ENCODE data around the gene CTAGE1.
"Not testable (repeated sequence)": the region's sequence is repeated elsewhere in the genome, so short reads cannot be mapped to it uniquely, and the experiment has no call there.

The CTAGE1 gene

DNA sequence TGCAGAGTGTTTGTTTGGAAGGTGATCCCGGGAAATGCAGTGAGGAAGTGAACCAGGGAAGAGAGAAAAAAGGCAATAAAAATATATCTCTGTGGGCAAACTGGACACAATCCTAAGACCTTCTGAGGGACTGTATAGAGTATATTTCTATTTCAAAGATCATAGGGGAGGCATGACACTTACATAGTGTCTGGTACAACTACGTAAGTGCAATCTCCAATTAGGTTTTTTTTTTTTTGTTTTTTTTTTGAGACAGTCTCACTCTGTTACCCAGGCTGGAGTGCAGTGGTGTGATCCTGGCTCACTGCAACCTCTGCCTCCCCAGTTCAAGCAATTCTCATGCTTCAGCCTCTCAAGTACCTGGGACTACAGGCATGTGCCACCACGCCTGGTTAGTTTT, 24.6 kb downstream of the CTAGE1 start:
- intact Hi-C loops (cut with DNase I); DNase-seq: not testable (repeated sequence)

DNA sequence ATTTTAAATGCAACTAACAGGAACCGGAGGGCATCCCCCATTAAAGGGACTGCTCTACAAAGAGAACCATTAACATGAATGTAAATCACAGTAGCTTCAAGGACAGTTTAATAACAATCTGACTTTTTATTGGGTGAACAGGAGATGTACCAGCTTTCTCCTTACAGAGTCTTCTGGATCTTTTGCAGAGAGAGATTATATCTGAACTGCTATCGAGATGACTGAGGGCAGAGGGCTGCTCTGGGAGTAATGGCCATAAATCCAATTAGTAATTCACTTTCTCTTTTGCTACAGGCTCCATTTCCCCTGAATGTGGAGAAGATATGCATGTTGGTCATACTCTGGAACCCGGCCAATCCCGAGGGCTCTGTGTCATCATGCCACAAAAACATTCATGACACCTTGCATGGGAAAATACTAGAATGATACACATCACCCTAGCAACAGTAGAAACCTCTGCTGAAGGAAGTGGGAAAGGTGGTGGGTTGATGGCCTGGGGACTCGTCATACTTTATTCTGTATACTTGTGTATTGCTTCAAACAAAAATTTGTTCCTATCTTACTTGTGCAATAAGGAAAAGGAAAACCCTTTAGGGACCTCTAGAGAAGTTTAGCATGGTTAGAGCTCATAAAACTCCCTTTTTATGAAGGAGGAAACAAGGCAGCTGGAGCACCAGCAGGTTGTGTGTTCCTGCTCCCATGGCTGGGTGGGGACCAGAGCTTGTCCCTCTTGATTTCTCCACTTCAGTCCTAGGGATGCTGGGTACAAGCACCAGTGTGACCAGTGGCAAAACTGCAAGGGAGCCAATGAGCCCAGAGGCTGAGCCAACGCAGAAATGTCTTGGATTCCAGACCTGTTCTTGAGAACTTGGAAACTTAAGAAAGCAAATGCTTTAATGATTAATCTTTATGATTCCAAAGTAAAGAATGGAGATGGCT, 26.0 kb downstream of the CTAGE1 start:
- intact Hi-C loops (cut with DNase I), result no loop called here

DNA sequence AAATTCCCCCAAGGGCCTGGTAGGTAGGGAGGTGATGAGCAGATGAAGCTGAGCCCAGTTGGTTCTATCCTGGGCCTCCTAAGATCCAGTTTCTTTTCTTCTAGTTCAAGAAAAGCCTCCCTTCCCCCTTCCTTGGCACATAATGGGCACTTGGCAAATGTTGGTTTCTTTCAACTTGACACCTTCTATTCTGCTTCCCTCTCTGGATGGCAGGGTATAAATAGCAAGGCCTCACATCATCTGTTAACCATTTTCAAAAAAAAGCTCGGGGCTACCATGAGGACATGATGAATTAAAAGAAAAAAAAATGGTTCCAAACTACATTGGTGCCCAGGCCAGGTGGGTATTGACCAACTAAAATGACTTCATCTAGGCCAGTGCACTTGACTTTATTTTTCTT, 29.9 kb downstream of the CTAGE1 start:
- intact Hi-C loops (cut with DNase I), result no loop called here
- DNase-seq, result no peak

More for the DNA sequence above, 26.0 kb downstream of the CTAGE1 start:
- DNase-seq, result no peak

DNA sequence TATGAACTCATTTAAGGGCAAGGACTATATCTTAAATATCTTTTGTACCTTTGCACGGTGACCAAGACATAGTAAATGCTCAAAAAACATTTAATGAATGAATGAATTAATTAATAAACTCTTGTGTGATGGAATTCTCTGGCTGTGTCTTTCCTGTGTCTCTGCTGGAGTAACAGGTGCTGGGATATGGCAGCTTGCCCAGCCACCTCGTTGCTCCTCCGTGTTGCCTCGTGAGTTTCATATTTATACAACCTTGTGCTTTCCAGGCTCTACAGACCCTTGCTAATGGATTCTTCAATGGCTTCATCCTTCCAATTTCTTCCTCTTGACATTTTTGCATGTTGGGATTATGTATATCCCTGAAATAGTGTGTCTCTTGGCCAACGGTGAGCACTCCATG, 30.4 kb downstream of the CTAGE1 start:
- DNase-seq, result no peak

DNA sequence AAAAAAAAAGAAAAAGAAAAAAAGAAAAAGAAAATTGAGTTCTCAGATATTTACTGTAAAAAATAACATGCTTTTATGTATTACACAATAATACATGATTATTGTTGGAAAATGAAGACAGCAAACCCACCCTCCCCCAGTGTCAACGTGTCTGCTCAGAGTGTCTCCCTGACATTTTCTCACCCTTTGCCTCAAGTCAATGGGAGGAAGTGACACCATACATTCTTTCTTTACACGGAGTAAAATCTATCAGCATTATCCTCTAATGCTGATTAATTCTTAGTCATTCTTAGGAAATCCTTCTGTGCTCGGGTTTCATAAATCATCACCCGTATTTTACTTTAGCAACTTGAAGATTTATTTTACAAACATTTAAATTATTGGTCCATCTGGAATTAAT, 32.0 kb downstream of the CTAGE1 start:
- DNase-seq, result no peak
- intact Hi-C loops (cut with DNase I), result no loop called here

More for the DNA sequence above, 30.4 kb downstream of the CTAGE1 start:
- intact Hi-C loops (cut with DNase I), result no loop called here

DNA sequence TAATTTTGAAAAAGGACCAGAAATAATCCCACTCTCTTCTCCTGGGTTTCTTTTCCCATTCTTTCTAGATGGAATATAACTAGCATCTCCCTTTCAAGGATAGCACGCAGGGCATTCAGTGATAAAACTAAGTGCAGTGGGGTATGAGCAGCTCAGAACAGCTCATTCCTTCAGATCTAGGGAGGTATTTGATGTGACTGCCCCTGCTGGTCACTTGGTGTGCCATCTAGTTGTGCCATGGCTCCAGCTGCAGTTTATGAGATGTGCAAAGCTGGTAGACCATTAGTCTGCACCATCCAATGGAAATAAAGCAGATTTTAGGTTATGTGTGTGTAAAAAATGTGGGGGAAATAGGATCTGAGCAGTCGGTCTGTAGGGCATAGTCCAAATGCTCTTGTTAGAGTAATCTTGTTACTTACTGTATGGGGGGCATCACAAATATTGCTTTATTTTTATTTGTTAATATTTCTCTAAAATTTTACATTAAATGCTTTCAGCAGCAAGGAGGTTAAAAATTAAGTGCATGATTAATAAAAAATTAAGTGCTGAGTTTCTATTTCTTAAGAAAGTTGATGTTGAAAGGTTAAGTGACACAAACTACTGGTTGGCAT, 38.9 kb downstream of the CTAGE1 start:
- DNase-seq, result no peak
- intact Hi-C loops (cut with DNase I), result no loop called here

DNA sequence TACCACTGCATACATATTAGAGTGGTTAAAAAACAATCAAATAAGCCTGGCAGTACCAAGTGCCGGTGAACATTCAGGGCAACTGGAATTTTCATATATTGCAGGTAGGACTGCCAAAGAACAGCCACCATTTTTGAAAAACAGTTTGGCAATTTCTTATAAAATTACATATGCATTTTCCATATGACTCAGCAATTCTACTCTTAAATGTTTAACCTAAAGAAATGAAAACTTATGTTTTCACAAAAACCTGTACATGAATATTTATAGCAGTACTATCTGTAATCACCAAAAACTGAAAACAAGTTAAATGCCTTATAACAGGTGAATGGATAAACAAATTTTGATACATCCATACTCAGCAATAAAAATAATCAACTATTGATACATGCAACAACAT, 39.9 kb downstream of the CTAGE1 start:
- intact Hi-C loops (cut with DNase I), result no loop called here
- DNase-seq, result no peak

DNA sequence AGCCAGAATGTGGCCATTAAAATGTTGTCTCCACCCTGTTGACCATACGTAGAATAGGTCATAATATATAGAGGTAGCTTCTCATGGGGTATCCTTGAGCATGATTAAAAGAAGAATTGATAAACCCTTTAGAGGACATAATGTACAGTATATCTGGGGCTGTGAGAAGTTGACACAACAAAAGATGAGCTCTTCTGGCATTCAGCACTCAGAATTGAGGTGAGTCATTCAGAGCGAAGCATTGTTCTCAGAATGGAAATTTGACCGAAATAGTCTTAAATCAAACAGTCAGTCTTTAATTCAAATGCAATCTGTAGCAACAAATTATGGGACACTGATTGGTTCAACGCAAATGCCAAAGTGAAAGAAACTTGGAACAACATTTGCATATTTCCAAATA, 47.3 kb downstream of the CTAGE1 start:
- intact Hi-C loops (cut with DNase I), result no loop called here

DNA sequence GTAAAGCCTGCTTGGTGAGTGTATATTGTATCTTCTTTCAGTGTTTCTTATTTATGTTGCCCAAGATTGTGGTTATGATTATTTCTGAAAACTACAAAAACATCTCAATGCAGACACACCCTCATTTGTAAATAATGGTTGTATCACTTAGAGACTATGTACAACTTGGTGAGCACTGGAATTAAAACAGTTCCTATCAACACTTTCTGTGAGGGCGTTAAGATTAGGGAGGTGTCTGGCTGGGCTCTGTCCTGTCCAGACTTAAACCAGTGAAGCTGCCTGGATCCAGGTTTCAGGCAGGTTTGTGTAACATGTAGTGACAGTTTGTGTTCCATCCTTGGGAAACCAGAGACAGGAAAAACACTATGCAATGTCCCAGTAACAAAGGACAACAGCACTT, 49.7 kb downstream of the CTAGE1 start:
- DNase-seq, result no peak
- intact Hi-C loops (cut with DNase I), result no loop called here

More for the DNA sequence above, 47.3 kb downstream of the CTAGE1 start:
- DNase-seq, result no peak

DNA sequence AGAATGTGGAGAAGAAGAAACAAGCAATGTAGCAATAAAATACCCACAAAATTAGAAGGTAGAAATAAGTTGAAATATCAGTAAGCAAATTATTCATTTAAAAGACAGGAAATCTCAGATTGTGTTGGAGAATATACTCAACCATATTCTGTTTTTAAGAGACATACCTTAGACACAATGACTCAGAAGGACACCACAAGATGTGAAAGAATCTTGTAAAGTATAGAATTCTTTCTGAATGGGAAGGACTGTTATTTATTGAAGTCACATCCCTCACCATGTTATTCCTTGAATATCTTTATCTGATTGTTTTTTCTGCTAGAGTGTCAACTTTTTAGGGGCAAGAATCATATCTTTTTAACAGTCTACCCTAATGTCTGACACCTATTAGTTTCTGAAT, 50.4 kb downstream of the CTAGE1 start:
- no peak for DNase-seq
- intact Hi-C loops (cut with DNase I), result no loop called here

DNA sequence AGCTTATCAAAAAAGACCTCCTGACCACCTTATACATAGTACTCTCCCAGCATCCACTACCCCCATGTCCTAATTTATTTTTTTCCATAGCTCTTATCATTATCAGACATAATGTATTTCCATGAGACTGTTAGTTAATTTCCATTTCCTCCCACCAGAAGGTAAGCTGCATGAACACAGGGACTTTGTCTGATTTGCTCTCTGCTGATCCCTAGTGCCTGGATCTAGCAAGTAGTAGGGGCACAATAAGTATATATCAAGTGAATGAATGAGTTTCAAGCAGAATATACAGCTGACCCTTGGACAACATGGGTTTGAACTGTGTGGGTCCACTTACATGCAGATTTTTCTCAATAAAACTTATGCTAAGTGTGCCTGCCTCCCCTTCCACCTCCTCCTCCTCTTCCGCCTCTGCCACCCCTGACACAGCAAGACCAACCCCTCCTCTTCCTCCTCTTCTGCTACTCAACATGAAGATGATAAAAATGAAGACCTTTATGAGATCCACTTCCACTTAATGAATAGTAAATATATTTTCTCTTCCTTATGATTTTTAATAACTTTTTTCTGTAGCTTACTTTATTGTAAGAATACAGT, 53.8 kb downstream of the CTAGE1 start:
- intact Hi-C loops (cut with DNase I), result no loop called here
- DNase-seq, result no peak
